OCI-LY3 (cell line): ENCODE measurements around the gene PRKCE.

Source experiments
- H2AFZ ChIP-seq: fragments of 200-600, 300-600 bp; shearing (Covaris generic); 2 replicates; pipeline ENCODE4 v1.6.0; 2014; ENCODE audit warnings: antibody characterized with exemption, low read depth, low read length
- H3K27ac ChIP-seq: fragments of 200-600, 300-600 bp; sonication (generic); 2 replicates; pipeline ENCODE4 v1.5.1; 2014; ENCODE audit warnings: mild to moderate bottlenecking, low read length, moderate library complexity, mixed read lengths
- H3K27me3 ChIP-seq: fragments of 200-600, 300-600 bp; sonication (generic); 2 replicates; pipeline ENCODE4 v1.6.1; 2014; ENCODE audit warnings: low read depth, low read length, mixed read lengths
- H3K36me3 ChIP-seq: fragments of 200-600, 300-600 bp; sonication (generic); replicated peaks from 2 replicates; pipeline ENCODE3; 2014; ENCODE audit warnings: low read depth, low read length, mixed read lengths
- H3K4me1 ChIP-seq: fragments of 300-600, 200-600 bp; sonication (generic); 2 replicates; pipeline ENCODE4 v1.6.1; 2014; ENCODE audit warnings: low read length, mixed read lengths
- H3K4me2 ChIP-seq: fragments of 200-600, 300-600 bp; sonication (generic); 2 replicates; pipeline ENCODE4 v1.6.1; 2014; ENCODE audit warnings: low read length, mixed read lengths
- H3K4me3 ChIP-seq: fragments of 300-600, 200-600 bp; sonication (generic); 2 replicates; pipeline ENCODE4 v1.5.1; 2014; ENCODE audit warnings: antibody characterized with exemption, mild to moderate bottlenecking, low read length, moderate library complexity
- H3K79me2 ChIP-seq: fragments of 300-600, 200-600 bp; shearing (Covaris generic); 2 replicates; pipeline ENCODE4 v1.6.1; 2014; ENCODE audit warnings: mild to moderate bottlenecking, low read length, mixed read lengths
- H3K9ac ChIP-seq: fragments of 300-600, 200-600 bp; shearing (Covaris generic); 2 replicates; pipeline ENCODE4 v1.6.0; 2014; ENCODE audit warnings: mild to moderate bottlenecking, low read length, moderate library complexity
- H3K9me3 ChIP-seq: fragments of 200-600, 300-600 bp; shearing (Covaris generic); 2 replicates; pipeline ENCODE4 v1.6.1; 2014; ENCODE audit warnings: low read length, mixed read lengths; ENCODE audit not compliant: insufficient read depth
- H4K20me1 ChIP-seq: fragments of 200-600, 300-600 bp; sonication (generic); 2 replicates; pipeline ENCODE4 v1.6.1; 2016; ENCODE audit warnings: low read length, mixed read lengths; ENCODE audit not compliant: insufficient read depth
- CTCF ChIP-seq: fragments of 200-600, 300-600 bp; sonication (generic); IDR thresholded peaks from 2 replicates; pipeline ENCODE4 v1.5.1; 2014; ENCODE audit warnings: antibody characterized with exemption, low read length, low read depth
- EZH2phosphoT487 ChIP-seq: fragments of 200-600 bp; shearing (Covaris generic); IDR thresholded peaks from 2 replicates; pipeline ENCODE4 v1.6.1; 2018; ENCODE audit warnings: antibody characterized with exemption, mixed run types, low read depth

Gene PRKCE

GRCh38 chr2:45813003-45813941 lies 161.8 kb downstream of the PRKCE start:
- Histone ChIP-seq H2AFZ (no peak overlapping the region), H4K20me1 (no peaks in the 10 kb centered on the region), H3K9ac (no peak overlapping the region), H3K9me3 (no peaks in the 10 kb centered on the region), H3K4me2 (no peak overlapping the region), H3K27ac (no peak overlapping the region), H3K4me3 (no peak overlapping the region), H3K79me2 (no peaks in the 10 kb centered on the region), H3K27me3 (peaks cover 29% of the 10 kb centered on the region), H3K4me1 (no peaks in the 10 kb centered on the region), H3K36me3 (no peaks in the 10 kb centered on the region)
- no peak for TF ChIP-seq CTCF

- no peak overlapping the region for H3K4me3 ChIP-seq
- no peak for TF ChIP-seq CTCF
- TF ChIP-seq EZH2phosphoT487 = no peak
- H3K4me2 ChIP-seq = no peak overlapping the region
- peaks cover 29% of the 10 kb centered on the region for H3K27me3 ChIP-seq
- H3K9ac ChIP-seq = no peak overlapping the region
- H3K9me3 ChIP-seq = no peaks in the 10 kb centered on the region
- no peaks in the 10 kb centered on the region for H3K79me2 ChIP-seq
- H4K20me1 ChIP-seq = no peaks in the 10 kb centered on the region
- H3K4me1 ChIP-seq = no peaks in the 10 kb centered on the region
- no peak overlapping the region for H3K27ac ChIP-seq
- H3K36me3 ChIP-seq = no peaks in the 10 kb centered on the region
- H2AFZ ChIP-seq = no peak overlapping the region
Measured at GRCh38 chr2:45814488-45814887, 163.0 kb downstream of the PRKCE start.

- no peak overlapping the region for H3K27ac ChIP-seq
- no peaks in the 10 kb centered on the region for H4K20me1 ChIP-seq
- H3K79me2 ChIP-seq = no peaks in the 10 kb centered on the region
- H3K4me2 ChIP-seq = no peak overlapping the region
- no peaks in the 10 kb centered on the region for H3K36me3 ChIP-seq
- no peak overlapping the region for H2AFZ ChIP-seq
- no peak for TF ChIP-seq EZH2phosphoT487
- no peak for TF ChIP-seq CTCF
- no peaks in the 10 kb centered on the region for H3K4me1 ChIP-seq
- H3K27me3 ChIP-seq = peaks cover 29% of the 10 kb centered on the region
- no peak overlapping the region for H3K4me3 ChIP-seq
- no peak overlapping the region for H3K9ac ChIP-seq
- H3K9me3 ChIP-seq = no peaks in the 10 kb centered on the region
Measured at GRCh38 chr2:45814951-45815621, 163.6 kb downstream of the PRKCE start.

- TF ChIP-seq EZH2phosphoT487 (no peak), CTCF (no peak)
- no peak overlapping the region for H3K27ac ChIP-seq
- no peaks in the 10 kb centered on the region for H3K4me1 ChIP-seq
Measured at GRCh38 chr2:45816272-45816671, 164.8 kb downstream of the PRKCE start.

More at GRCh38 chr2:45816272-45816671, 164.8 kb downstream of the PRKCE start:
- H3K79me2 ChIP-seq = no peaks in the 10 kb centered on the region
- no peak overlapping the region for H3K9ac ChIP-seq
- no peaks in the 10 kb centered on the region for H4K20me1 ChIP-seq
- H3K9me3 ChIP-seq = no peaks in the 10 kb centered on the region
- no peak overlapping the region for H3K4me3 ChIP-seq
- H3K36me3 ChIP-seq = no peaks in the 10 kb centered on the region
- H3K4me2 ChIP-seq = no peak overlapping the region
- peaks cover 23% of the 10 kb centered on the region for H3K27me3 ChIP-seq
- no peak overlapping the region for H2AFZ ChIP-seq
